Thyroid gland (tissue), 4 donors: Measurements from ENCODE around the gene SAP30BP. TPM values are rescaled to one million over a fixed set of nuclear protein-coding genes. Genes with fewer than 3 reads are reported as not detected.

Experiments
- DNase-seq, 2 donors: peaks; one replicate each; pipeline ENCODE4 v3.0.0-alpha.2; 2019
- H3K27ac ChIP-seq, 3 donors: fragments of 200-600 bp; sonication (generic); 1 replicate in 2 of 3; 2 replicates in 1 of 3; pipeline ENCODE4 v1.5.1; 2016 to 2019; ENCODE audit warnings: mild to moderate bottlenecking in 1 of 3, moderate library complexity in 1 of 3
- H3K27me3 ChIP-seq: fragments of 200-600 bp; sonication (generic); one replicate; pipeline ENCODE4 v1.5.1; 2019
- H3K36me3 ChIP-seq, 2 donors: fragments of 200-600 bp; sonication (generic); one replicate each; pipeline ENCODE4 v1.5.1; 2016 to 2019
- H3K4me1 ChIP-seq, 2 donors: fragments of 200-600 bp; sonication (generic); one replicate each; pipeline ENCODE4 v1.5.1; 2017 to 2019
- H3K4me3 ChIP-seq, 3 donors: fragments of 200-600 bp; sonication (generic); replicated peaks in 1 of 3; 1 replicate in 2 of 3; 2 replicates in 1 of 3; pipeline ENCODE4 v1.5.1; 2016; ENCODE audit warnings: mild to moderate bottlenecking in 1 of 3
- H3K9me3 ChIP-seq: fragments of 200-600 bp; sonication (generic); one replicate; pipeline ENCODE4 v1.5.1; 2017
- CTCF ChIP-seq, 6 experiments: fragments of 200-600 bp in 3 of 6; fragments of 450-650 bp in 3 of 6; sonication (generic) in 3 of 6; IDR thresholded peaks; one replicate each; pipeline ENCODE4 v1.5.1; 2016 to 2019; ENCODE audit warnings: antibody characterized with exemption in 6 of 6, mild to moderate bottlenecking in 2 of 6, inconsistent platforms in 1 of 6, moderate library complexity in 1 of 6
- POLR2A ChIP-seq, 2 donors: fragments of 450-650 bp; IDR thresholded peaks; one replicate each; pipeline ENCODE4 v1.6.1; 2017; ENCODE audit warnings: antibody characterized with exemption in 2 of 2, mild to moderate bottlenecking in 2 of 2, moderate library complexity in 1 of 2
- WGBS, 2 donors: methylation state at CpG; one replicate each; pipeline ENCODE4 v1.1.5; 2017; 5-methylcytosine and 5-hydroxymethylcytosine counted together
- intact Hi-C: fragments of 100-400 bp; cut with DNase I; formaldehyde crosslinking; loops from one replicate; pipeline ENCODE4 v1.15.1; 2023
- total RNA-seq, 4 donors: library from RNA; depleted of rRNA; stranded (reverse); fragments of >200 nt; gene quantifications; one replicate each; pipeline ENCODE4 v1.2.3, GENCODE V29; 2016

Gene SAP30BP
- total RNA-seq, 4 donors from 2014 or later: 52.5 to 83.6 (median 72.7) TPM

- TF ChIP-seq CTCF (IDR thresholded peaks at IDR 0.05) (no peak), POLR2A (IDR thresholded peaks at IDR 0.05) (no peak)
- H3K36me3 ChIP-seq: peaks cover 0 to 3% of the 10 kb centered on the region in 2 donors
- DNase-seq: no peak
- H3K4me3 ChIP-seq: no peak overlapping the region
- WGBS, 2 donors: 79 to 83% methylated on average over 26 of the region's 27 CpGs
- H3K27me3 ChIP-seq: no peaks in the 10 kb centered on the region
- peak overlapping the region in 1 of 3 donors; percentile 53 for H3K27ac ChIP-seq
- intact Hi-C loops: loop anchor here (5.0 kb wide), 1 partner anchor 122 kb away; the partner anchor contains the start of gene SMIM5
- H3K4me1 ChIP-seq: peaks cover 14 to 20% of the 10 kb centered on the region in 2 donors
- H3K9me3 ChIP-seq: no peaks in the 10 kb centered on the region
Measured at GRCh38 chr17:75754378-75755204, 87.5 kb downstream of the SAP30BP start.

- H3K4me1 ChIP-seq: peaks cover 11 to 14% of the 10 kb centered on the region in 2 donors
- no peaks in the 10 kb centered on the region for H3K9me3 ChIP-seq
- H3K4me3 ChIP-seq: no peak overlapping the region
- intact Hi-C loops: no loop called here
- no peak for TF ChIP-seq CTCF (IDR thresholded peaks at IDR 0.05)
- TF ChIP-seq POLR2A (IDR thresholded peaks at IDR 0.05): no peak
- peaks cover 0 to 3% of the 10 kb centered on the region in 2 donors for H3K36me3 ChIP-seq
- H3K27me3 ChIP-seq: no peaks in the 10 kb centered on the region
- H3K27ac ChIP-seq: no peak overlapping the region
- WGBS, 2 donors: 79 to 97% methylated on average over 11 to 19 of the region's 20 CpGs
- DNase-seq: no peak
Measured at GRCh38 chr17:75755205-75755901, 88.2 kb downstream of the SAP30BP start.

GRCh38 chr17:75755990-75756389 lies 88.9 kb downstream of the SAP30BP start:
- H3K4me1 ChIP-seq: peaks cover 11 to 14% of the 10 kb centered on the region in 2 donors
- whole genome bisulfite sequencing, 2 donors: 89% methylated on average over 2 of the region's 2 CpGs; no CpG with 5 or more reads in 1 of the 2 donors
- no peaks in the 10 kb centered on the region for H3K27me3 ChIP-seq
- H3K4me3 ChIP-seq: no peak overlapping the region
- no peak for DNase-seq
- H3K27ac ChIP-seq: no peak overlapping the region
- H3K9me3 ChIP-seq: no peaks in the 10 kb centered on the region
- TF ChIP-seq POLR2A (IDR thresholded peaks at IDR 0.05) (no peak), CTCF (IDR thresholded peaks at IDR 0.05) (no peak)
- peaks cover 0 to 3% of the 10 kb centered on the region in 2 donors for H3K36me3 ChIP-seq
- intact Hi-C loops: no loop called here

- H3K36me3 ChIP-seq: peaks cover 0 to 3% of the 10 kb centered on the region in 2 donors
- H3K9me3 ChIP-seq: no peaks in the 10 kb centered on the region
- no peaks in the 10 kb centered on the region for H3K27me3 ChIP-seq
- intact Hi-C loops: no loop called here
- no peak overlapping the region for H3K4me3 ChIP-seq
- WGBS, 2 donors: 92 to 93% methylated on average over 5 to 28 of the region's 29 CpGs
- H3K4me1 ChIP-seq: peaks cover 11 to 14% of the 10 kb centered on the region in 2 donors
- TF ChIP-seq CTCF (IDR thresholded peaks at IDR 0.05) (no peak), POLR2A (IDR thresholded peaks at IDR 0.05) (no peak)
- no peak for DNase-seq
- H3K27ac ChIP-seq: no peak overlapping the region
Measured at GRCh38 chr17:75756451-75757085, 89.4 kb downstream of the SAP30BP start.
